Endothelial cell of umbilical vein (primary cell): ENCODE results near the gene WBP1L. TPM values are rescaled to one million over a fixed set of nuclear protein-coding genes. Genes with fewer than 3 reads are reported as not detected.

Experiments used
- BruUV-seq: library from RNA; stranded (reverse); fragments of 400-500 nt; replicated peaks from 2 replicates; lab custom pipeline; 2021; lab: Mats Ljungman, UMichigan
- CTCF ChIA-PET: fragments of 300-600, 350-600 bp; sonication (Branson Sonifier 250); formaldehyde crosslinking; loops from one replicate; lab custom pipeline; 2021; ENCODE audit warnings: antibody characterized with exemption, inconsistent platforms; lab: Charles Lee
- POLR2A ChIA-PET: fragments of 300-600, 350-600 bp; sonication (Branson Sonifier 250); formaldehyde crosslinking; loops from one replicate; lab custom pipeline; 2021; ENCODE audit warnings: antibody characterized with exemption, inconsistent platforms; lab: Charles Lee
- DNase-seq: peaks from one replicate; pipeline ENCODE4 v3.0.0-alpha.2; 2011; ENCODE audit warnings: low read depth, low spot score
- FAIRE-seq: peaks from 2 replicates; lab custom pipeline; 2011; peaks lifted over from hg19 to GRCh38; lab: Jason Lieb, UNC
- H2AFZ ChIP-seq: 2 replicates; pipeline ENCODE4 v1.6.0; 2012; ENCODE audit warnings: low read depth, low read length, control low read depth, inconsistent platforms
- H3K27ac ChIP-seq: 2 replicates; pipeline ENCODE4 v1.5.1; 2011; ENCODE audit warnings: low read depth, mild to moderate bottlenecking, control low read depth, low read length, moderate library complexity; ENCODE audit not compliant: insufficient read depth
- H3K27me3 ChIP-seq, 2 experiments: 2 replicates each; pipeline versions ENCODE4 v1.6.0 to v1.6.1; 2011; ENCODE audit warnings: low read length in 2 of 2, mixed read lengths in 1 of 2; ENCODE audit not compliant: control insufficient read depth in 2 of 2, insufficient read depth in 2 of 2
- H3K36me3 ChIP-seq, 2 experiments: 2 replicates in 1 of 2; 3 replicates in 1 of 2; pipeline ENCODE4 v1.5.1; 2011; ENCODE audit warnings: low read length in 2 of 2, mild to moderate bottlenecking in 1 of 2, moderate library complexity in 1 of 2; ENCODE audit not compliant: control insufficient read depth in 2 of 2, insufficient read depth in 2 of 2; ENCODE audit errors: extremely low read depth in 1 of 2
- H3K4me1 ChIP-seq: 3 replicates; pipeline ENCODE4 v1.5.1; 2011; ENCODE audit warnings: mild to moderate bottlenecking, low read length; ENCODE audit not compliant: control insufficient read depth, insufficient read depth; ENCODE audit errors: extremely low read depth
- H3K4me2 ChIP-seq: 2 replicates; pipeline ENCODE4 v1.6.1; 2011; ENCODE audit warnings: low read length, control low read depth, mixed read lengths; ENCODE audit not compliant: insufficient read depth
- H3K4me3 ChIP-seq, 3 experiments: fragments of 200-600 bp in 1 of 3; sonication (generic), shearing (Covaris generic) in 1 of 3; replicated peaks in 1 of 3; 2 replicates each; pipeline ENCODE4 v1.5.1; 2011 to 2016; ENCODE audit warnings: control low read depth in 3 of 3, low read length in 3 of 3, mild to moderate bottlenecking in 2 of 3, inconsistent platforms in 1 of 3, low read depth in 1 of 3, moderate library complexity in 1 of 3; ENCODE audit not compliant: insufficient read depth in 1 of 3
- H3K79me2 ChIP-seq: 2 replicates; pipeline ENCODE4 v1.6.0; 2012; ENCODE audit warnings: low read length, inconsistent platforms; ENCODE audit not compliant: control insufficient read depth, insufficient read depth
- H3K9ac ChIP-seq: replicated peaks from 2 replicates; pipeline ENCODE3; 2011; ENCODE audit warnings: low read length, control low read depth; ENCODE audit not compliant: insufficient read depth; ENCODE audit errors: extremely low read depth
- H3K9me1 ChIP-seq: replicated peaks from 3 replicates; pipeline ENCODE4 v1.6.0; 2011; ENCODE audit warnings: mild to moderate bottlenecking, low read length; ENCODE audit not compliant: control insufficient read depth, insufficient read depth; ENCODE audit errors: extremely low read depth
- H3K9me3 ChIP-seq: replicated peaks from 2 replicates; pipeline ENCODE4 v1.5.1; 2012; ENCODE audit warnings: low read length, inconsistent platforms; ENCODE audit not compliant: control insufficient read depth, insufficient read depth
- H4K20me1 ChIP-seq: replicated peaks from 2 replicates; pipeline ENCODE3; 2011; ENCODE audit warnings: mild to moderate bottlenecking, low read length; ENCODE audit not compliant: control insufficient read depth, insufficient read depth; ENCODE audit errors: extremely low read depth
- CTCF ChIP-seq, 2 donors: IDR thresholded peaks; 1 replicate in 1 of 2; 2 replicates in 1 of 2; pipeline ENCODE4 v1.5.1; 2011; ENCODE audit warnings: low read length in 2 of 2, mild to moderate bottlenecking in 2 of 2, moderate library complexity in 2 of 2, control low read depth in 1 of 2, inconsistent platforms in 1 of 2, low read depth in 1 of 2; ENCODE audit not compliant: insufficient read depth in 1 of 2; ENCODE audit errors: extremely low read depth in 1 of 2
- EZH2 ChIP-seq: IDR thresholded peaks from 2 replicates; pipeline ENCODE4 v1.6.1; 2012; ENCODE audit warnings: borderline replicate concordance, low read depth, mild to moderate bottlenecking, moderate library complexity, low read length, inconsistent platforms; ENCODE audit not compliant: severe bottlenecking
- FOS ChIP-seq: IDR thresholded peaks from 2 replicates; pipeline ENCODE4 v1.6.1; 2011; ENCODE audit warnings: mild to moderate bottlenecking, low read length, moderate library complexity, borderline replicate concordance; ENCODE audit not compliant: insufficient read depth
- GATA2 ChIP-seq: IDR thresholded peaks from 2 replicates; pipeline ENCODE4 v1.7.0; 2011; ENCODE audit warnings: low read depth, mild to moderate bottlenecking, moderate library complexity, mixed read lengths, low read length; ENCODE audit not compliant: insufficient read length, insufficient read depth
- JUN ChIP-seq: IDR thresholded peaks from 2 replicates; pipeline ENCODE4 v1.6.1; 2011; ENCODE audit warnings: borderline replicate concordance, low read depth; ENCODE audit not compliant: insufficient read length, insufficient read depth
- MAX ChIP-seq: IDR thresholded peaks from 2 replicates; pipeline ENCODE4 v1.6.1; 2011; ENCODE audit not compliant: insufficient read depth, insufficient read length
- MYC ChIP-seq: IDR thresholded peaks from one replicate; pipeline ENCODE4 v1.6.1; 2011; ENCODE audit warnings: mild to moderate bottlenecking, low read depth, low read length
- POLR2A ChIP-seq: IDR thresholded peaks from 2 replicates; pipeline ENCODE4 v1.6.1; 2012; ENCODE audit warnings: low read depth, mild to moderate bottlenecking, control low read depth, low read length
- POLR2AphosphoS5 ChIP-seq: IDR thresholded peaks from 2 replicates; pipeline ENCODE4 v1.6.1; 2012; ENCODE audit warnings: low read depth, mild to moderate bottlenecking, control low read depth, low read length, moderate library complexity; ENCODE audit not compliant: insufficient read depth
- dilution Hi-C: fragments of 300-500 bp; cut with MboI; formaldehyde crosslinking; loops from one replicate; pipeline ENCODE4 v1.15.0; 2019; ENCODE audit warnings: low sequenced_read_pairs; ENCODE audit not compliant: extremely low pct_ligation_motif_present
- intact Hi-C: fragments of 100-400 bp; cut with micrococcal nuclease; formaldehyde crosslinking; loops from one replicate; pipeline ENCODE4 v1.10.0; 2022
- polyA plus RNA-seq, 4 experiments: library from polyadenylated mRNA; depleted of rRNA in 3 of 4; stranded (reverse) in 3 of 4; unstranded in 1 of 4; fragments of >200 nt; gene quantifications; 2 replicates each; pipeline versions ENCODE4 v1.2.1 to v1.2.3, GENCODE V29; 2011 to 2012; ENCODE audit warnings: missing spikeins in 1 of 4
- total RNA-seq: library from RNA; stranded (reverse); gene quantifications from 2 replicates; pipeline ENCODE4 v1.2.3, GENCODE V29; 2021

The WBP1L gene
- total and polyA plus RNA-seq, 2 donors (not counting 3 experiments of a cell fraction or from before 2014, with no cell fraction given): 46.0 to 70.3 TPM

GRCh38 chr10:102824664-102825063, 80.9 kb downstream of the WBP1L start:
- Histone ChIP-seq H3K27ac (no peak overlapping the region), H2AFZ (no peak overlapping the region), H3K4me3 (no peak overlapping the region), H3K9me1 (no peaks in the 10 kb centered on the region), H3K9me3 (no peaks in the 10 kb centered on the region), H3K36me3 (no peaks in the 10 kb centered on the region), H4K20me1 (no peaks in the 10 kb centered on the region), H3K79me2 (no peaks in the 10 kb centered on the region), H3K4me2 (no peak overlapping the region), H3K27me3 (no peaks in the 10 kb centered on the region), H3K9ac (no peak overlapping the region), H3K4me1 (no peaks in the 10 kb centered on the region)
- BruUV-seq: no TSS peak
- POLR2A ChIA-PET: no interaction called here
- DNase-seq (no peak), FAIRE-seq (no peak)
- intact Hi-C loops (no loop called here), dilution Hi-C loops (no loop called here)
- no peak for TF ChIP-seq MYC
- no peak for TF ChIP-seq POLR2A
- no peak for TF ChIP-seq EZH2
- TF ChIP-seq MAX: no peak
- TF ChIP-seq POLR2AphosphoS5: no peak
- TF ChIP-seq CTCF (IDR thresholded peaks at IDR 0.05; ENCODE audit: extremely low read depth in 1 of 2, insufficient read depth in 1 of 2, low read depth in 1 of 2, low read length in 2 of 2): no peak
- TF ChIP-seq GATA2: no peak
- TF ChIP-seq JUN: no peak
- TF ChIP-seq FOS: no peak
- CTCF ChIA-PET: interaction anchor here (1.1 to 1.5 kb wide), 2 partner anchors 71 to 79 kb away, joined by 3 to 4 read pairs; no protein-coding TSS in a partner anchor
